Nephron progenitor cell (in vitro differentiated cells): ENCODE data around the gene NUP153.

Experiments used
- DNase-seq: peaks from one replicate; pipeline ENCODE4 v3.0.0; 2021
- H3K27ac Mint-ChIP-seq: 2 replicates; pipeline ENCODE4 v1.8.0; 2021; ENCODE audit warnings: mild to moderate bottlenecking, moderate library complexity, mixed read lengths
- H3K27me3 Mint-ChIP-seq: 2 replicates; pipeline ENCODE4 v1.8.0; 2021; ENCODE audit warnings: mild to moderate bottlenecking, low read depth, mixed read lengths; ENCODE audit not compliant: poor library complexity
- H3K36me3 Mint-ChIP-seq: 2 replicates; pipeline ENCODE4 v1.8.0; 2021; ENCODE audit warnings: low read depth, mixed read lengths
- H3K4me1 Mint-ChIP-seq: 2 replicates; pipeline ENCODE4 v1.8.0; 2021; ENCODE audit warnings: mixed read lengths
- H3K4me3 Mint-ChIP-seq: 2 replicates; pipeline ENCODE4 v1.8.0; 2021; ENCODE audit warnings: mild to moderate bottlenecking, moderate library complexity, mixed read lengths
- H3K9me3 Mint-ChIP-seq: 2 replicates; pipeline ENCODE4 v1.8.0; 2021; ENCODE audit warnings: mild to moderate bottlenecking, moderate library complexity, mixed read lengths
- TF ChIP-seq, protein P1 (sequence below): fragments of 200-600 bp; sonication (generic); IDR thresholded peaks from 2 replicates; pipeline ENCODE4 v1.5.0; 2021; ENCODE audit warnings: antibody characterized with exemption

The NUP153 gene

DNA sequence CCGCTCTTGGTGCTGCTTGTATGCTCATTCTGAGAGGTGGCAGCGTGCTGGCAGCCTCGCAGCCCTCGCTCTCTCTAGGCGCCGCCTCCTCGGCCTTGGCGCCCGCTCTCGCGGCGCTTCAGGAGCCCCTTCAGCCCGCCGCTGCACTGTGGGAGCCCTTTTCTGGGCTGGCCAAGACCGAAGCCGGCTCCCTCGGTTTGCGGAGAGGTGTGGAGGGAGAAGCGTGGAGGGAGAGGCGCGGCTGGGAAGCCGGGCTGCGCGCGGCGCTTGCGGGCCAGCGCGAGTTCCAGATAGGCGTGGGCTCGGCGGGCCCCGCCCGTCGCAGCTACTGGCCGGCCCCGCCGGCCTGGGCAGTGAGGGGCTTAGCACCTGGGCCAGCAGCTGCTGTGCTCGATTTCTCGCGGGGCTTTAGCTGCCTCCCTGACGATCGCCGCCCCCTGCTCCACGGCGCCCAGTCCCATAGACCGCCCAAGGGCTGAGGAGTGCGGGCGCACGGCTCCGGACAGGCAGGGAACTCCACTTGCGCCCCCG, 126.1 kb downstream of the NUP153 start:
- H3K27me3 Mint-ChIP-seq: no peaks in the 10 kb centered on the region
- TF ChIP-seq, protein P1, sequence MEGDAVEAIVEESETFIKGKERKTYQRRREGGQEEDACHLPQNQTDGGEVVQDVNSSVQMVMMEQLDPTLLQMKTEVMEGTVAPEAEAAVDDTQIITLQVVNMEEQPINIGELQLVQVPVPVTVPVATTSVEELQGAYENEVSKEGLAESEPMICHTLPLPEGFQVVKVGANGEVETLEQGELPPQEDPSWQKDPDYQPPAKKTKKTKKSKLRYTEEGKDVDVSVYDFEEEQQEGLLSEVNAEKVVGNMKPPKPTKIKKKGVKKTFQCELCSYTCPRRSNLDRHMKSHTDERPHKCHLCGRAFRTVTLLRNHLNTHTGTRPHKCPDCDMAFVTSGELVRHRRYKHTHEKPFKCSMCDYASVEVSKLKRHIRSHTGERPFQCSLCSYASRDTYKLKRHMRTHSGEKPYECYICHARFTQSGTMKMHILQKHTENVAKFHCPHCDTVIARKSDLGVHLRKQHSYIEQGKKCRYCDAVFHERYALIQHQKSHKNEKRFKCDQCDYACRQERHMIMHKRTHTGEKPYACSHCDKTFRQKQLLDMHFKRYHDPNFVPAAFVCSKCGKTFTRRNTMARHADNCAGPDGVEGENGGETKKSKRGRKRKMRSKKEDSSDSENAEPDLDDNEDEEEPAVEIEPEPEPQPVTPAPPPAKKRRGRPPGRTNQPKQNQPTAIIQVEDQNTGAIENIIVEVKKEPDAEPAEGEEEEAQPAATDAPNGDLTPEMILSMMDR: no peak
- peaks cover 24% of the 10 kb centered on the region for H3K9me3 Mint-ChIP-seq
- H3K4me3 Mint-ChIP-seq: peak overlapping the region; percentile 64
- DNase-seq: peak; percentile 28
- H3K4me1 Mint-ChIP-seq: peaks cover 10% of the 10 kb centered on the region
- H3K36me3 Mint-ChIP-seq: no peaks in the 10 kb centered on the region
- H3K27ac Mint-ChIP-seq: no peak overlapping the region

DNA sequence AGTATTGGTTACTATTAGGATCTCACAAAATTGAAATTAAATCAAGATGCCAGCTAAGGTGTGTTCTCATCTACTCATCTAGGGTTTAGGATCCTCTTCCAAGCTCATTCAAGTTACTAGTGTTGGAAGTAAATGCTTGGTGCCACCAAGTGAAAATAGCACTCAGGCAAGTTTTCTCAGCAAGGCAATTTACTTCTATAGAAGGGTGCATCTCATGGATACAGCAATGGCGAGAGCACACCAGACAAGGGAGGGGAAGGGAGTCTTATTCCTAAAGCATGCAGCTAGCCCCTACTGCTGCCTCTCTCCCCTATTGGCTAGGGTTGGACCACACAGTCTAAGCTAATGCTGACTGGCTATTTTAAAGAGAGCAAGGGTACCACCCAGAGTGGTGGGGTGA, 129.7 kb downstream of the NUP153 start:
- no peaks in the 10 kb centered on the region for H3K27me3 Mint-ChIP-seq
- TF ChIP-seq, protein P1: no peak

DNA sequence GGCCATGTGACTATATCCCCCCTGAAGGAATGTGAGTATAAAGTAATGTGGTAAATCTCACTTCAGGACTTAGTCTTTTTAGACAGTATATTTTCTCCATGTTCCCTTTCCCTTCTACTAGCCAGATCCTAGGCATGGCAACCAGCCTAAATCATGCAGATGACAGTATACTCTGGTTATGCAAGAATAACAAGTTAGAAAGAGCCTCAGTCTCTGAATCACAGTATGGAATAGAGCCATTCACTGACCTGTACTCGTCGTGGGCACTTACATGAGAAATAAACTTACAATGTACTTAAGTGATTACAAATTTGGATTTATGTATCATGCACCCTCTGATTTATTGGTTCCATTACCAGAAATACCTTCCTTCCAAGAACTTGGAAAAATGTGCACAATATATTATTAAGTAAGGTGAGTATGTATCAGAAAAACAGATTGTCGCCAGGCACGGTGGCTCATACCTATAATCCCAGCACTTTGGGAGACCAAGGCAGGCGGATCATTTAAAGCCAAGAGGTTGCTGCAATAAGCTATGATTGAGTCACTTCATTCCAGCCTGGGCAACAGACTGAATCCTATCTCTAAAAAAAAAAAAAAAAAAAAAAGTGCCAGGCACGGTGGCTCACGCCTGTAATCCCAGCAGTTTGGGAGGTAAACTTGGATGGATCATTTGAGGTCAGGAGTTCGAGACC, 131.7 kb downstream of the NUP153 start:
- Mint-ChIP-seq H3K27me3 (no peaks in the 10 kb centered on the region), H3K4me1 (no peaks in the 10 kb centered on the region), H3K9me3 (peaks cover 37% of the 10 kb centered on the region), H3K4me3 (no peak overlapping the region), H3K36me3 (no peaks in the 10 kb centered on the region), H3K27ac (no peak overlapping the region)
- no peak for DNase-seq
- TF ChIP-seq, protein P1: no peak

More for the DNA sequence above, 129.7 kb downstream of the NUP153 start:
- Mint-ChIP-seq H3K9me3 (peaks cover 39% of the 10 kb centered on the region), H3K27ac (no peak overlapping the region), H3K4me1 (no peaks in the 10 kb centered on the region), H3K36me3 (no peaks in the 10 kb centered on the region), H3K4me3 (no peak overlapping the region)
- DNase-seq: no peak

DNA sequence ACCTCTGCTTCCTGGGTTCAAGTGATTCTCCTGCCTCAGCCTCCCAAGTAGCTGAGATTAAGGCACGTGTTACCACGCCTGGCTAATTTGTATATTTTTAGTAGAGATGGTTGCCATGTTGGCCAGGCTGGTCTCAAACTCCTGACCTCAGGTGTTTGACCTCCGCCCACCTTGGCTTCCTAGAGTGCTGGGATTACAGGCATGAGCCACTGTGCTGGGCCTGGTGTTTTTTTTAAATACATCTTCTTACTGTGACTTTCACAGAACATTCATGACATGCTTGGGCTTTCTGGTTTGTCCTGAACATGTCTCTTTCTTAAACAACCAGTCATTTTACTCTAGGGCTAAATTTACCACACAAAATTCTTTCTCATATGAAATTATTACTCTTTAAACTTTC, 141.3 kb downstream of the NUP153 start:
- DNase-seq: no peak
- TF ChIP-seq, protein P1: no peak
- no peak overlapping the region for H3K4me3 Mint-ChIP-seq
- no peak overlapping the region for H3K27ac Mint-ChIP-seq
- no peaks in the 10 kb centered on the region for H3K4me1 Mint-ChIP-seq
- H3K36me3 Mint-ChIP-seq: peaks cover 7% of the 10 kb centered on the region
- H3K9me3 Mint-ChIP-seq: peaks cover 78% of the 10 kb centered on the region
- no peaks in the 10 kb centered on the region for H3K27me3 Mint-ChIP-seq
